A549 (cell line): ENCODE results near the gene CARD14. TPM values are rescaled to one million over a fixed set of nuclear protein-coding genes. Genes with fewer than 3 reads are reported as not detected.
A peak's percentile ranks its signal among the peaks of the same experiment; 100 is the strongest.

Experiments used
- CBX8 ChIP-seq: fragments of 200-600 bp; sonication (generic); IDR thresholded peaks from 2 replicates; pipeline ENCODE4 v1.6.1; 2016
- CHD2 ChIP-seq: fragments of 150-350 bp; IDR thresholded peaks from 2 replicates; pipeline ENCODE4 v1.6.1; 2014; ENCODE audit warnings: low read length; ENCODE audit not compliant: partially characterized antibody
- CHD4 ChIP-seq: fragments of 200-600 bp; sonication (generic); IDR thresholded peaks from 2 replicates; pipeline ENCODE4 v1.6.1; 2016; ENCODE audit warnings: antibody characterized with exemption, mild to moderate bottlenecking, borderline replicate concordance
- E2F6 ChIP-seq: IDR thresholded peaks from 2 replicates; pipeline ENCODE4 v1.6.1; 2012; ENCODE audit warnings: low read depth, borderline replicate concordance
- FOSL2 ChIP-seq, 2 experiments: fragments of 450-650 bp in 1 of 2; fragments of >200 bp in 1 of 2; sonication (Bioruptor Twin) in 1 of 2; formaldehyde crosslinking; IDR thresholded peaks; 2 replicates each; pipeline versions ENCODE4 v1.5.0 to v1.6.1; 2016 to 2020; ENCODE audit warnings: mild to moderate bottlenecking in 1 of 2, moderate library complexity in 1 of 2
- FOXS1 ChIP-seq: fragments of 250-450 bp; sonication (Bioruptor Pico); IDR thresholded peaks from 2 replicates; pipeline ENCODE4 v1.5.0; 2020; ENCODE audit warnings: mild to moderate bottlenecking, moderate library complexity
- HMGXB4 ChIP-seq: fragments of 250-450 bp; sonication (Bioruptor Pico); IDR thresholded peaks from 2 replicates; pipeline ENCODE4 v1.5.0; 2021; ENCODE audit warnings: mild to moderate bottlenecking, moderate library complexity, borderline replicate concordance
- JUN ChIP-seq, 2 experiments: fragments of >200 bp; sonication (Bioruptor Twin); formaldehyde crosslinking; IDR thresholded peaks; 2 replicates in 1 of 2; 3 replicates in 1 of 2; pipeline ENCODE4 v1.6.1; 2016 to 2017
- KDM5A ChIP-seq: fragments of 200-600 bp; sonication (generic); IDR thresholded peaks from 2 replicates; pipeline ENCODE4 v1.6.1; 2016; ENCODE audit warnings: antibody characterized with exemption, mild to moderate bottlenecking
- MYC ChIP-seq: IDR thresholded peaks from 2 replicates; pipeline ENCODE4 v1.6.1; 2012; ENCODE audit warnings: mild to moderate bottlenecking, inconsistent platforms, low read length, improper control_type of control experiment, borderline replicate concordance
- NPAS2 ChIP-seq: fragments of 250-450 bp; sonication (Bioruptor Pico); IDR thresholded peaks from 2 replicates; pipeline ENCODE4 v1.8.0; 2022; ENCODE audit warnings: mild to moderate bottlenecking, moderate library complexity, borderline replicate concordance
- PBX3 ChIP-seq: IDR thresholded peaks from 2 replicates; pipeline ENCODE4 v1.6.1; 2012
- RARB ChIP-seq: fragments of 250-450 bp; sonication (Bioruptor Pico); IDR thresholded peaks from 2 replicates; pipeline ENCODE4 v1.8.0; 2021; ENCODE audit warnings: mild to moderate bottlenecking, moderate library complexity
- REST ChIP-seq: fragments of 200-600 bp; sonication (generic); IDR thresholded peaks from 2 replicates; pipeline ENCODE4 v1.6.1; 2016; ENCODE audit warnings: antibody characterized with exemption, mild to moderate bottlenecking, moderate library complexity
- RNF2 ChIP-seq: fragments of 200-600 bp; sonication (generic); IDR thresholded peaks from 2 replicates; pipeline ENCODE4 v1.6.1; 2016; ENCODE audit warnings: low read depth, mild to moderate bottlenecking, antibody characterized with exemption, moderate library complexity, borderline replicate concordance
- SMC3 ChIP-seq: fragments of >200 bp; sonication (Bioruptor Twin); formaldehyde crosslinking; IDR thresholded peaks from 3 replicates; pipeline ENCODE4 v1.6.1; 2018; ENCODE audit warnings: inconsistent platforms
- SREBF2 ChIP-seq: fragments of 450-650 bp; IDR thresholded peaks from 2 replicates; pipeline ENCODE4 v1.6.1; 2014; ENCODE audit warnings: mild to moderate bottlenecking, moderate library complexity
- TFCP2L1 ChIP-seq: fragments of 250-450 bp; sonication (Bioruptor Pico); IDR thresholded peaks from 2 replicates; pipeline ENCODE4 v1.5.0; 2021; ENCODE audit warnings: mild to moderate bottlenecking
- USF2 ChIP-seq: fragments of 450-650 bp; IDR thresholded peaks from 2 replicates; pipeline ENCODE4 v1.6.1; 2014; ENCODE audit warnings: antibody characterized with exemption
- ZSCAN20 ChIP-seq: fragments of 250-450 bp; sonication (Bioruptor Pico); IDR thresholded peaks from 2 replicates; pipeline ENCODE4 v1.8.0; 2022; ENCODE audit warnings: mild to moderate bottlenecking, moderate library complexity
- polyA plus RNA-seq, 4 experiments: library from polyadenylated mRNA; depleted of rRNA in 3 of 4; stranded (reverse); fragments of >200 nt; fragmentation: RNase III in 1 of 4; extraction: RNeasy Plus Mini Kit Qiagen cat#74134 plus additional on column Dnase treatment in 1 of 4; gene quantifications; 2 replicates in 3 of 4; 3 replicates in 1 of 4; pipeline ENCODE4 v1.2.3, GENCODE V29; 2011 to 2017

Gene CARD14
- polyA plus RNA-seq, 2 of the 4 experiments (the other 2 are of a cell fraction): 0.17 to 0.18 TPM

GRCh38 chr17:80254396-80255251 lies 84.8 kb downstream of the CARD14 start (continued):
- TF ChIP-seq REST (no peak), PBX3 (peak; percentile 72), FOSL2 (IDR thresholded peaks at IDR 0.05) (peak; percentile 88), FOSL2 (CRISPR knock-in tag; IDR thresholded peaks at IDR 0.05) (peak; percentile 98), KDM5A (no peak), RARB (CRISPR knock-in tag) (peak; percentile 56; the same call in 1 of the 2 replicates), TFCP2L1 (CRISPR knock-in tag) (peak; percentile 11; the same call in 1 of the 2 replicates), CHD2 (peak; percentile 33), MYC (no peak; the same call in 1 of the 2 replicates), RNF2 (no peak), CHD4 (no peak), FOXS1 (CRISPR knock-in tag) (peak; percentile 84; the same call in 1 of the 2 replicates), SMC3 (peak; percentile 28), SREBF2 (no peak), NPAS2 (CRISPR knock-in tag) (no peak), JUN (IDR thresholded peaks at IDR 0.05) (peak; percentile 95 to 96), HMGXB4 (CRISPR knock-in tag) (no peak), CBX8 (no peak), USF2 (no peak), ZSCAN20 (CRISPR knock-in tag) (peak; percentile 77), E2F6 (peak; percentile 76; the same call in 1 of the 2 replicates)
